Tibial nerve (tissue), 4 donors: Measurements from ENCODE around the gene CHI3L2. TPM values are rescaled to one million over a fixed set of nuclear protein-coding genes. Genes with fewer than 3 reads are reported as not detected.

ENCODE experiments used
- DNase-seq, 2 donors: peaks; one replicate each; pipeline ENCODE4 v3.0.0-alpha.2; 2019; ENCODE audit warnings: low spot score in 2 of 2
- H3K27ac ChIP-seq, 4 donors: fragments of 200-600 bp; sonication (generic) in 3 of 4; one replicate each; pipeline ENCODE4 v1.5.1; 2017 to 2019; ENCODE audit warnings: mild to moderate bottlenecking in 1 of 4
- H3K27me3 ChIP-seq, 2 donors: fragments of 200-600 bp; sonication (generic) in 1 of 2; one replicate each; pipeline versions ENCODE4 v1.5.1 to v1.6.0; 2017 to 2019
- H3K36me3 ChIP-seq, 3 donors: fragments of 200-600 bp; sonication (generic); one replicate each; pipeline ENCODE4 v1.5.1; 2018 to 2019
- H3K4me1 ChIP-seq, 4 donors: fragments of 200-600 bp; sonication (generic) in 3 of 4; one replicate each; pipeline ENCODE4 v1.5.1; 2017 to 2019
- H3K4me3 ChIP-seq, 4 donors: fragments of 200-600 bp; sonication (generic) in 3 of 4; one replicate each; pipeline ENCODE4 v1.5.1; 2017 to 2019; ENCODE audit warnings: mild to moderate bottlenecking in 1 of 4, moderate library complexity in 1 of 4
- H3K9me3 ChIP-seq, 4 donors: fragments of 200-600 bp; sonication (generic) in 3 of 4; one replicate each; pipeline ENCODE4 v1.5.1; 2017 to 2019
- CTCF ChIP-seq, 5 experiments: fragments of 200-600 bp in 3 of 5; fragments of 450-650 bp in 2 of 5; sonication (generic) in 3 of 5; IDR thresholded peaks; one replicate each; pipeline ENCODE4 v1.5.1; 2016 to 2019; ENCODE audit warnings: antibody characterized with exemption in 5 of 5, mild to moderate bottlenecking in 3 of 5, moderate library complexity in 2 of 5
- EP300 ChIP-seq, 2 donors: sonication (generic); formaldehyde crosslinking; IDR thresholded peaks; one replicate each; pipeline ENCODE4 v1.6.1; 2017; ENCODE audit warnings: antibody characterized with exemption in 2 of 2, mild to moderate bottlenecking in 1 of 2
- POLR2A ChIP-seq, 2 donors: fragments of 450-650 bp; IDR thresholded peaks; one replicate each; pipeline ENCODE4 v1.6.1; 2017; ENCODE audit warnings: antibody characterized with exemption in 2 of 2, mild to moderate bottlenecking in 2 of 2, moderate library complexity in 2 of 2
- WGBS, 2 donors: methylation state at CpG; one replicate each; pipeline ENCODE4 v1.1.5; 2018; 5-methylcytosine and 5-hydroxymethylcytosine counted together
- total RNA-seq, 4 donors: library from RNA; depleted of rRNA; stranded (reverse); fragments of >200 nt; gene quantifications; one replicate each; pipeline ENCODE4 v1.1.0, GENCODE V29; 2016

CHI3L2 gene
- total RNA-seq, 4 donors from 2014 or later = 2.5 to 37.2 (median 6.1) TPM

- 85 to 87% methylated on average over 6 of the region's 6 CpGs for WGBS, 2 donors
- no peak for DNase-seq
- H3K27me3 ChIP-seq = no peaks in the 10 kb centered on the region
- TF ChIP-seq POLR2A (IDR thresholded peaks at IDR 0.05) = no peak
- TF ChIP-seq EP300 (IDR thresholded peaks at IDR 0.05) = no peak
- TF ChIP-seq CTCF (IDR thresholded peaks at IDR 0.05) = no peak
- H3K36me3 ChIP-seq = no peaks in the 10 kb centered on the region
- H3K27ac ChIP-seq = no peak overlapping the region
- peaks cover 0 to 46% (median 13%) of the 10 kb centered on the region in 4 donors for H3K4me1 ChIP-seq
- no peak overlapping the region for H3K4me3 ChIP-seq
- H3K9me3 ChIP-seq = no peaks in the 10 kb centered on the region
These were observed 7.1 kb upstream of the CHI3L2 start for GRCh38 chr1:111220302-111220890.

- H3K4me1 ChIP-seq = peaks cover 0 to 46% (median 13%) of the 10 kb centered on the region in 4 donors
- 54 to 64% methylated on average over 2 of the region's 2 CpGs for WGBS, 2 donors
- H3K27ac ChIP-seq = peak overlapping the region in 1 of 4 donors; percentile 1
- H3K4me3 ChIP-seq = no peak overlapping the region
- H3K27me3 ChIP-seq = no peaks in the 10 kb centered on the region
- no peaks in the 10 kb centered on the region for H3K36me3 ChIP-seq
- DNase-seq = no peak
- no peaks in the 10 kb centered on the region for H3K9me3 ChIP-seq
- TF ChIP-seq EP300 (IDR thresholded peaks at IDR 0.05) (no peak), POLR2A (IDR thresholded peaks at IDR 0.05) (no peak), CTCF (IDR thresholded peaks at IDR 0.05) (no peak)
These were observed 6.3 kb upstream of the CHI3L2 start for GRCh38 chr1:111221276-111221632.

- Histone ChIP-seq H3K36me3 (no peaks in the 10 kb centered on the region), H3K27ac (peak overlapping the region in 1 of 4 donors; percentile 1), H3K4me1 (peaks cover 0 to 42% (median 13%) of the 10 kb centered on the region in 4 donors), H3K9me3 (no peaks in the 10 kb centered on the region), H3K27me3 (no peaks in the 10 kb centered on the region), H3K4me3 (no peak overlapping the region)
- TF ChIP-seq CTCF (IDR thresholded peaks at IDR 0.05) = no peak
- no peak for TF ChIP-seq POLR2A (IDR thresholded peaks at IDR 0.05)
- TF ChIP-seq EP300 (IDR thresholded peaks at IDR 0.05) = no peak
- 65 to 73% methylated on average over 5 of the region's 5 CpGs for WGBS, 2 donors
- no peak for DNase-seq
These were observed 5.8 kb upstream of the CHI3L2 start for GRCh38 chr1:111221633-111222291.

- no peaks in the 10 kb centered on the region for H3K9me3 ChIP-seq
- no peaks in the 10 kb centered on the region for H3K36me3 ChIP-seq
- DNase-seq = peak; percentile 46 to 71
- WGBS, 2 donors = 23 to 26% methylated on average over 10 of the region's 10 CpGs
- TF ChIP-seq CTCF (IDR thresholded peaks at IDR 0.05) (peak; percentile 84 to 92 (median 88)), EP300 (IDR thresholded peaks at IDR 0.05) (peak in 1 of 2 donors; percentile 15), POLR2A (IDR thresholded peaks at IDR 0.05) (no peak)
- peak overlapping the region in 1 of 4 donors; percentile 42 for H3K27ac ChIP-seq
- peaks cover 0 to 35% (median 19%) of the 10 kb centered on the region in 4 donors for H3K4me1 ChIP-seq
- no peak overlapping the region for H3K4me3 ChIP-seq
- no peaks in the 10 kb centered on the region for H3K27me3 ChIP-seq
These were observed 5.0 kb upstream of the CHI3L2 start for GRCh38 chr1:111222308-111223125.
